Spleen (tissue), 7 donors: Measurements from ENCODE around the gene VCPKMT.

Experiments
- POLR2A ChIP-seq, 3 donors: fragments of 450-650 bp; IDR thresholded peaks; one replicate each; pipeline ENCODE4 v1.5.1; 2017; ENCODE audit warnings: antibody characterized with exemption in 3 of 3, mild to moderate bottlenecking in 1 of 3
- POLR2AphosphoS5 ChIP-seq, 3 donors: sonication (generic); formaldehyde crosslinking; IDR thresholded peaks; one replicate each; pipeline ENCODE4 v1.5.1; 2017; ENCODE audit warnings: antibody characterized with exemption in 3 of 3
- TF ChIP-seq, protein P1 (sequence below), 11 experiments: fragments of 200-600 bp in 7 of 11; fragments of 450-650 bp in 4 of 11; sonication (generic) in 4 of 11; IDR thresholded peaks in 8 of 11; conservative IDR thresholded peaks in 3 of 11; 1 replicate in 7 of 11; 2 replicates in 4 of 11; pipeline versions ENCODE4 v1.4.0 to v1.8.0; 2016 to 2021; ENCODE audit warnings: antibody characterized with exemption in 11 of 11, inconsistent platforms in 4 of 11, mild to moderate bottlenecking in 1 of 11
- donor health status: DM: no; HTN: no; CAD: no; lungs with moderate emphysema.
- donor health status: DM: no; HTN: no; CAD: no.
- donor health status: DM: no; HTN: no; CAD: no.

- TF ChIP-seq, protein P1, sequence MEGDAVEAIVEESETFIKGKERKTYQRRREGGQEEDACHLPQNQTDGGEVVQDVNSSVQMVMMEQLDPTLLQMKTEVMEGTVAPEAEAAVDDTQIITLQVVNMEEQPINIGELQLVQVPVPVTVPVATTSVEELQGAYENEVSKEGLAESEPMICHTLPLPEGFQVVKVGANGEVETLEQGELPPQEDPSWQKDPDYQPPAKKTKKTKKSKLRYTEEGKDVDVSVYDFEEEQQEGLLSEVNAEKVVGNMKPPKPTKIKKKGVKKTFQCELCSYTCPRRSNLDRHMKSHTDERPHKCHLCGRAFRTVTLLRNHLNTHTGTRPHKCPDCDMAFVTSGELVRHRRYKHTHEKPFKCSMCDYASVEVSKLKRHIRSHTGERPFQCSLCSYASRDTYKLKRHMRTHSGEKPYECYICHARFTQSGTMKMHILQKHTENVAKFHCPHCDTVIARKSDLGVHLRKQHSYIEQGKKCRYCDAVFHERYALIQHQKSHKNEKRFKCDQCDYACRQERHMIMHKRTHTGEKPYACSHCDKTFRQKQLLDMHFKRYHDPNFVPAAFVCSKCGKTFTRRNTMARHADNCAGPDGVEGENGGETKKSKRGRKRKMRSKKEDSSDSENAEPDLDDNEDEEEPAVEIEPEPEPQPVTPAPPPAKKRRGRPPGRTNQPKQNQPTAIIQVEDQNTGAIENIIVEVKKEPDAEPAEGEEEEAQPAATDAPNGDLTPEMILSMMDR (IDR thresholded peaks at IDR 0.05 in 8 of 11, conservative IDR thresholded peaks at IDR 0.05 in 3 of 11) = no peak
- no peak for TF ChIP-seq POLR2A (IDR thresholded peaks at IDR 0.05)
- TF ChIP-seq POLR2AphosphoS5 (IDR thresholded peaks at IDR 0.05) = no peak
Measured at GRCh38 chr14:50107850-50108249, 8.5 kb downstream of the VCPKMT start.
